Heart left ventricle (tissue), 16 donors: ENCODE results near the gene KCTD19. TPM values are rescaled to one million over a fixed set of nuclear protein-coding genes. Genes with fewer than 3 reads are reported as not detected.
A peak's percentile ranks its signal among the peaks of the same experiment; 100 is the strongest.

Experiments used
- ATAC-seq, 4 donors: fragments of 200-7000 bp; cut with Tn5 transposase; one replicate each; pipeline ENCODE4 v1.9.1; 2020 to 2022; ENCODE audit warnings: moderate library complexity in 4 of 4, mild to moderate bottlenecking in 3 of 4, moderate number of reproducible peaks in 1 of 4
- DNase-seq, 5 donors: peaks; one replicate each; pipeline ENCODE4 v3.0.0-alpha.2; 2020
- H3K27ac ChIP-seq, 12 donors: fragments of 200-600 bp; sonication (generic) in 4 of 12; one replicate each; pipeline versions ENCODE4 v1.5.0 to v1.8.0; 2016 to 2022; ENCODE audit warnings: mild to moderate bottlenecking in 2 of 12
- H3K27me3 ChIP-seq, 9 donors: fragments of 200-600 bp; sonication (generic) in 2 of 9; one replicate each; pipeline versions ENCODE4 v1.5.1 to v1.8.0; 2016 to 2022; ENCODE audit warnings: mild to moderate bottlenecking in 3 of 9
- H3K36me3 ChIP-seq, 9 donors: fragments of 200-600 bp; sonication (generic) in 2 of 9; one replicate each; pipeline versions ENCODE4 v1.5.0 to v1.8.0; 2018 to 2022; ENCODE audit warnings: mild to moderate bottlenecking in 2 of 9
- H3K4me1 ChIP-seq, 12 donors: fragments of 200-600 bp; sonication (generic) in 4 of 12; one replicate each; pipeline versions ENCODE4 v1.5.0 to v1.8.0; 2016 to 2022; ENCODE audit warnings: mild to moderate bottlenecking in 3 of 12
- H3K4me3 ChIP-seq, 12 donors: fragments of 200-600 bp; sonication (generic) in 4 of 12; one replicate each; pipeline versions ENCODE4 v1.5.0 to v1.8.0; 2017 to 2022; ENCODE audit warnings: mild to moderate bottlenecking in 9 of 12, moderate library complexity in 4 of 12
- H3K9me3 ChIP-seq, 12 donors: fragments of 200-600 bp; sonication (generic) in 4 of 12; one replicate each; pipeline versions ENCODE4 v1.5.0 to v1.8.0; 2016 to 2022; ENCODE audit warnings: mild to moderate bottlenecking in 1 of 12
- POLR2A ChIP-seq, 2 donors: fragments of 450-650 bp; IDR thresholded peaks; one replicate each; pipeline ENCODE4 v1.6.1; 2017; ENCODE audit warnings: antibody characterized with exemption in 2 of 2, mild to moderate bottlenecking in 2 of 2, moderate library complexity in 2 of 2
- WGBS, 4 donors: extraction: QIAGEN DNeasy Blood & Tissue Kit in 2 of 4; methylation state at CpG; one replicate each; pipeline versions ENCODE4 v1.1.5 to v1.1.7; 2013 to 2018; 5-methylcytosine and 5-hydroxymethylcytosine counted together
- intact Hi-C, 10 donors: fragments of 100-400 bp; cut with DNase I; formaldehyde crosslinking; loops; one replicate each; pipeline versions ENCODE4 v1.11.1 to v1.14.2; 2022
- polyA plus RNA-seq, 2 donors: library from polyadenylated mRNA; stranded (reverse); fragments of 200-250 nt; gene quantifications; one replicate each; pipeline ENCODE4 v1.2.3, GENCODE V29; 2013
- total RNA-seq, 9 donors: library from RNA; depleted of rRNA in 2 of 9; stranded (reverse); fragments of >200 nt in 2 of 9; fragmentation: NEBNext Ultra II Directional in 3 of 9; extraction: Animal tissue kit (Norgen Biotek cat#: 25700) in 3 of 9; gene quantifications; one replicate each; pipeline versions ENCODE4 v1.1.0 to v1.2.4, GENCODE V29; 2016 to 2023
- TF ChIP-seq, protein P1 (sequence below), 12 donors: fragments of 200-600 bp; sonication (generic) in 4 of 12; IDR thresholded peaks; one replicate each; pipeline versions ENCODE4 v1.5.0 to v1.8.0; 2018 to 2022; ENCODE audit warnings: antibody characterized with exemption in 12 of 12, mild to moderate bottlenecking in 5 of 12
- donor health status: ischemic (EF 13 %, LVEDD 7.1; RV severe dilation, severe dysfunction).
- donor health status: healthy with polysubstance abuse.
- donor health status: DM: no; HTN: yes; CAD: no.
- donor health status: DM: no; HTN: no; CAD: no.
- donor health status: ischemic (EF 25% LVEDD 6.9; RV normal size, moderate dysfunction).
- donor health status: ischemic (EF 25% LVEDD 5.7; RV mildly dilated, moderate dysfunction).
- donor health status: healthy.
- donor health status: DM: yes; HTN: yes; CAD: no.
- donor health status: ischemic (EF 35%, LVEDD 5.7; RV mildly dilated, moderate dysfunction).
- donor health status: nonischemic (EF 11% LVEDD 7.7; RV severe dilation, severe dysfunction).
- donor health status: DM: yes; HTN: yes; CAD: no.
- donor health status: PGD.
- donor health status: ischemic (EF 29% LVEDD 5.4; RV normal size, mild dysfunction).
- donor health status: nonischemic (EF 23%, LVEDD 6.1; RV moderate dilation, normal function).

The KCTD19 gene
- total and polyA plus RNA-seq, 11 donors: 0.19 to 0.29 TPM; not detected in 9

DNA sequence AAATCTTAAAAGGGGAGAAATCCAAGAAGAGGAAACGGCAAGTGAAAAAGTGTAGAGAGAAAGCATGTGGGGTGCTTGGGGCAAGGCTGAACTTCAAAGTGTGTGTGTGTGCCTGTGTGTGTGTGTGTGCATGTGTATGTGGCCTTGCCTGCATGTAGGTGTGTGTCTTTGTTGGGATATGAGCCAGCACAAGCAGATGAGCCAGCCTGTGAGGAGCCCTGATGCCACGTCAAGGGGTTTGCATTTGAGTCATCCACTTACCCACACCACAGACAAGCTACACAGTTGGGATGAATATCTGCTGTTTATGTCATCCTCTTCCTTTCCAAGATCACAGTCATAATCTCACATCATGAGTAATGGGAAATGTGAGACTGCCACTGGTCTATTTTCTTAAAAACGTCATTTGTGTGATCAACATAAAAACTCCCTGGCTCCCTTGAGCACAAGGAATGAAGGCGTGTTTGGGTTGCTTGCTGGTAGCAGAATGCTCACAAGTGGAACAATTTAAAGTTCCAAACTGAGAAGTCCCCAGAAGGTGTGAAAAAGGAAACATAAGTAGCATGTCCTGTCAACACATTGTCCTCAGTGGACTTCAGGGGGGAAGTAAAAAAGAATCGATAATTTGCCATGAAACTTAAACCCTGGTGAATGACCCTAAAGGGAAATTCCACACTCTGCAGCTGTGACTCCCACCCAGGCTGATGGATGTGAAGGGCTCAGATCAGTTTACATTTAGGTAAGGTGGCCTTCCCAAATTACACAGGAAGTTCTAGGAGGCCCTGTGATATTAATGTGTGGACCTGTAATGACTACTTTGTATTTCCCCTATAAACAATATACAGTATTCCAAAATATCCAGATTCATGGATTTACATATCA lies 14.7 kb downstream of the KCTD19 start:
- Histone ChIP-seq H3K4me1 (peaks cover 0 to 9% (median 0%) of the 10 kb centered on the region in 12 donors), H3K27ac (peak overlapping the region in 2 of 12 donors; percentile 24 to 46), H3K9me3 (no peaks in the 10 kb centered on the region), H3K27me3 (peaks cover 0 to 2% (median 0%) of the 10 kb centered on the region in 9 donors), H3K4me3 (no peak overlapping the region), H3K36me3 (no peaks in the 10 kb centered on the region)
- DNase-seq (peak in 2 of 5 donors; percentile 37 to 50), ATAC-seq (peak; percentile 68 to 94 (median 86))
- intact Hi-C loops: no loop called here
- TF ChIP-seq POLR2A (IDR thresholded peaks at IDR 0.05): no peak
- TF ChIP-seq, protein P1, sequence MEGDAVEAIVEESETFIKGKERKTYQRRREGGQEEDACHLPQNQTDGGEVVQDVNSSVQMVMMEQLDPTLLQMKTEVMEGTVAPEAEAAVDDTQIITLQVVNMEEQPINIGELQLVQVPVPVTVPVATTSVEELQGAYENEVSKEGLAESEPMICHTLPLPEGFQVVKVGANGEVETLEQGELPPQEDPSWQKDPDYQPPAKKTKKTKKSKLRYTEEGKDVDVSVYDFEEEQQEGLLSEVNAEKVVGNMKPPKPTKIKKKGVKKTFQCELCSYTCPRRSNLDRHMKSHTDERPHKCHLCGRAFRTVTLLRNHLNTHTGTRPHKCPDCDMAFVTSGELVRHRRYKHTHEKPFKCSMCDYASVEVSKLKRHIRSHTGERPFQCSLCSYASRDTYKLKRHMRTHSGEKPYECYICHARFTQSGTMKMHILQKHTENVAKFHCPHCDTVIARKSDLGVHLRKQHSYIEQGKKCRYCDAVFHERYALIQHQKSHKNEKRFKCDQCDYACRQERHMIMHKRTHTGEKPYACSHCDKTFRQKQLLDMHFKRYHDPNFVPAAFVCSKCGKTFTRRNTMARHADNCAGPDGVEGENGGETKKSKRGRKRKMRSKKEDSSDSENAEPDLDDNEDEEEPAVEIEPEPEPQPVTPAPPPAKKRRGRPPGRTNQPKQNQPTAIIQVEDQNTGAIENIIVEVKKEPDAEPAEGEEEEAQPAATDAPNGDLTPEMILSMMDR (IDR thresholded peaks at IDR 0.05): no peak
- 63 to 73% (median 67%) methylated on average over 5 of the region's 5 CpGs for WGBS, 4 donors

DNA sequence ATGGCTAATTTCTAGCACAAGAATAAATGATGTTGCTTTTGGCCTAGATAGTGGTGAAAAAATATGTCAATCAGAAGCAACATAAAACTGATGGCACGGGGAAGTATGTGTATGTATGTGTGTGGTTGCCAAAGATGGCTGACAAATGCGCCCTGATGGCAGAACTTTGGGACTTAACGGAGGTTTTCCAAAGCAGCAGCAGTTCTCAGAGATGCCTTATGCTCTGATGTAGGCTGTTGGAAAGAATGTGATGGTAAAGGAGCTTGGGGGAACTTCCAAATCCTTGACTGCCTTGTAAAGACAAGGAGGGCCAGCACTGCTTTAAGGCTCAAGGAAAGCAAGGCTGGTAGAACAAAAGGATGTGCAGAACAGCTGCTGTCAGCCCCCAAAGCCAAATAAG lies 16.0 kb downstream of the KCTD19 start:
- TF ChIP-seq, protein P1 (IDR thresholded peaks at IDR 0.05): no peak
- Histone ChIP-seq H3K27me3 (no peaks in the 10 kb centered on the region), H3K9me3 (no peaks in the 10 kb centered on the region), H3K4me3 (no peak overlapping the region), H3K27ac (no peak overlapping the region), H3K4me1 (peaks cover 0 to 9% (median 0%) of the 10 kb centered on the region in 12 donors), H3K36me3 (no peaks in the 10 kb centered on the region)
- no peak for DNase-seq
- WGBS, 4 donors: 90 to 96% (median 92%) methylated on average over 3 of the region's 3 CpGs
- no peak for ATAC-seq
- intact Hi-C loops: no loop called here

DNA sequence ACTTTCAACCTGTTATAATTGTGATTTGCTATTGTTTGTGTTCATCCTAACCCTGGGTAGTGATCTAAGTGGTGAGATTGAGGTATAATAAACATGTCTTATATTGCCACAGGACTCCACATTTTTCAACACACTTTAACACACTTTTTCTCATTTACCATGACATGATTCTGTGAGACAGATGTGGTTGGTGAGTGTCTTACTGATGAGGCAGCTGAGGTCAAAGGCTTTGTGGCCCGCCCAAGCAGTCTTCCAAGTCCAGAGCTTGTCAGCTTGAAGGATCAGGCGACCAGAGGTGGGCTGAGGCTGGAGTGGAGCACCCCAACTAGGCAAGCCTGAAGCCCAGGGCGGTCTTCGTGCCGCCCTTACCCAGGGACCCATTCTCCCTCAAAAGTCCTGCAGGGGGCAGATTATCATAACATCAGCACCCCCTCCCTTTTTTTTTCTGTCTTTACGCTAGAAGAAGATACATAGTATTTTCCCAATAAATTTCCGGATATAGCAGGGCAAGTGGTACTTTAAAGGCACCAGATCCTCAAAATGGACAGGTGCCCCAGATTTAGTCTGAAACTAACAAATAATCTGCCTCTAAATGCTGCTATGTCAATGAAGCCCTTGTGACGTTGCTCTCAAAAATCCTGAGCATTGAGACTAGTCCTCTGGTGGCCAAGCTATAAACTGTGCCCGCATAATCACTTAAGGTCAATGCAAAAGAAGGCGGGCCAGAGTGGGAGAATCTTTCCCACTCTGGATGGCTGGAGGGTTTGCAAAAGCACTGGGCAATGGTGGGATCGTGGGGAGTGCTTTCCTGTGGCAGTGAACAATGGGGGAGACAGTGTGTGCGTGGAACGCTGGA lies 21.1 kb downstream of the KCTD19 start:
- Histone ChIP-seq H3K9me3 (no peaks in the 10 kb centered on the region), H3K36me3 (no peaks in the 10 kb centered on the region), H3K27me3 (no peaks in the 10 kb centered on the region), H3K4me1 (peaks cover 0 to 9% (median 2%) of the 10 kb centered on the region in 12 donors), H3K27ac (no peak overlapping the region), H3K4me3 (no peak overlapping the region)
- intact Hi-C loops: no loop called here
- TF ChIP-seq, protein P1 (IDR thresholded peaks at IDR 0.05): no peak
- no peak for TF ChIP-seq POLR2A (IDR thresholded peaks at IDR 0.05)
- no peak for DNase-seq
- ATAC-seq: no peak
- 81 to 90% (median 86%) methylated on average over 13 of the region's 13 CpGs for WGBS, 4 donors

DNA sequence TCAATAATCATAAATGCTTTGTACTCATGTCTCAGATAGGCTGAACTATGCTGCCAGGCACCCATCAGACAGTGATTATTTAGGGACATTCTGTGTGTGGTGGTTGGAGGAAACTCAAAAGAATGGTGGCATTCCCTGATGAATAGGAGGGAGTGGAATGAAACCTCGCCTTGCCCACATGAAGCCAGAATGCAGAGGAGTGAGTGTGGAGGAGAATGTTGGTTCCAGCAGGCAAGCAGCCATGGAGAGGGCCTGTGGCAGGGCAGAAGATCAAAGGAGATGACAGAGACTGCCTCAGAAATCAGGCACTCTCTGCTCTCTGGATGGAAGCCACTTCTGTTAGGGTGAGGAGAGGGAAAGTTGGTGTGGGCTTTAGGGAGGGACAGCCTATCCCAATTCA lies 22.5 kb downstream of the KCTD19 start:
- H3K27ac ChIP-seq: no peak overlapping the region
- no peaks in the 10 kb centered on the region for H3K9me3 ChIP-seq
- no peak for ATAC-seq
- no peak for DNase-seq
- H3K4me1 ChIP-seq: peaks cover 0 to 9% (median 2%) of the 10 kb centered on the region in 12 donors
- WGBS, 4 donors: 67 to 84% (median 84%) methylated on average over 1 of the region's 1 CpG
- H3K4me3 ChIP-seq: no peak overlapping the region
- TF ChIP-seq, protein P1 (IDR thresholded peaks at IDR 0.05): no peak
- TF ChIP-seq POLR2A (IDR thresholded peaks at IDR 0.05): no peak
- no peaks in the 10 kb centered on the region for H3K36me3 ChIP-seq
- no peaks in the 10 kb centered on the region for H3K27me3 ChIP-seq
- intact Hi-C loops: no loop called here
